ENCODE measurements around the gene GPR17.

GPR17 gene

DNA sequence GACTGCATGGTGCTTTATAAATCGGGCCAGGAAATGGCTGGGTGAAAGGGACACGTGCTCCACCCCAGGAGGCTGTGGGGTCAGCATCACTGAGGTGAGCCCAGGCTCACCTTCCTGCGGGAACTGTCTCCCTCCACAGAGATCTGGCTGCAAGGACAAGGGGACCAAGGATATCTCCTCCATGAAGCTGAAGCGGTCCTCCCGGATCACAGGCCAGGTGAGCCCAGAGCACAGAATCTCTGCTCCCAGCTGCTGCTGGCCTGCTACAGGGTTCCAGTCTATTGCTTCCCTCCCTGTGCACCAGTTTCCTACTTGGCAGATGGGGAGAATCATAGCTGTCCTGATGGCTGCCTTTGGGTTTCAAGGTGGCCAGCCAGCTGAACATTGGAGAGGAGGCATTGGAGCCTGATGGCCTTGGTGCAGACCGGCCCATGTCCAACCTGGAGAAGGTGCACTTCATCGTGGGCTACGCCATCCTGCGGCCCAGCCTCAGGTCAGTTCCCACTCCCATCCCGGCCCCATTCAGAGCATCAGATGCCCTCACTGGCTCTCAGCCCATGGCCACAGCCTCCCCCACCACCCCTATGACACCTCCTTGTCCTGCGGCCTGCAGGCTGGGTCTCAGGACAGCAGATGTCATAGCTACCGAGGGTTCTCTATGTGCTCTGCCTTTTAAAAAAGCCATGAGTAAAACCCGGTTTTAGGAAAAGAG is 33.7 kb upstream of the GPR17 start:
- Histone ChIP-seq H3K4me3 (no peak overlapping the region), H3K27ac (no peak overlapping the region)

DNA sequence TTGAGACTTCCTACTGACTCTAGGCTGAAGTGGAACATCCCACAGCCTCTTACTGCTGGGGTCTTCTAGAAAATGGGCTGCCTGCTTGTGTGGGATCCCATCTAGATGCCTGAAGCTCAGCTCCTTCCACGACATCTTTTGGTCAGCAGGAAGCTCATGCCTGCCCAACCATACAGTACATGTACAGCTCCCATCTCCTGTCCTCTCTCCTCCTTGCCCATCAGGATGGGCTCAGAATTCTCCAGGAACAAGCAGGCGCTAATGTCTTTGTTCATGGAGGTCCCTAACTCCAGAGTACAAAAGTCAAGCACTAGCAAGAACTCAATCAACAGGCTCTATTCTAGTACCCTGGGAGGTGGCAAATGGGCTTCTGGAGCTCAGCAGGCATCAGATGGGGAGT is 31.7 kb upstream of the GPR17 start:
- Histone ChIP-seq H3K27ac (no peak overlapping the region), H3K4me3 (no peak overlapping the region)

DNA sequence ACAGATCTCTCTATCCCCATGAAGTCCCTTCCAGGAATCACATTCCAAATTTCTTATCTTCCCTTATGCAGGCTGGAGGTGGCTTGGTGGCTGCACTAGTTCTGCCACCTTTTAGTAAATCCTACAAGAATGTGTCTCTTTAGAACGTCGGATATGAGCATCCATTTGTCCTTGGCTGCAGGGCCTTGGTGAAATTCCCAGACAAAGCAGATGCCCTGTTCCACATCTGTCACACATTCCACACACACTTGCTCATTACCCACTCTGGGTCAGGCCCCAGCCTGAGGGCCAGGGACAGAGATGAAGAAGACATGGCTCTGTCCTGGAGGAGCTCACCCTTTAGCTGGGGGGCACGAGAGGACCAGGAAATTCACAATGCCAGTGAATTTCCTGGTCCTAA is 31.2 kb upstream of the GPR17 start:
- H3K27ac ChIP-seq: no peak overlapping the region
- no peak overlapping the region for H3K4me3 ChIP-seq

DNA sequence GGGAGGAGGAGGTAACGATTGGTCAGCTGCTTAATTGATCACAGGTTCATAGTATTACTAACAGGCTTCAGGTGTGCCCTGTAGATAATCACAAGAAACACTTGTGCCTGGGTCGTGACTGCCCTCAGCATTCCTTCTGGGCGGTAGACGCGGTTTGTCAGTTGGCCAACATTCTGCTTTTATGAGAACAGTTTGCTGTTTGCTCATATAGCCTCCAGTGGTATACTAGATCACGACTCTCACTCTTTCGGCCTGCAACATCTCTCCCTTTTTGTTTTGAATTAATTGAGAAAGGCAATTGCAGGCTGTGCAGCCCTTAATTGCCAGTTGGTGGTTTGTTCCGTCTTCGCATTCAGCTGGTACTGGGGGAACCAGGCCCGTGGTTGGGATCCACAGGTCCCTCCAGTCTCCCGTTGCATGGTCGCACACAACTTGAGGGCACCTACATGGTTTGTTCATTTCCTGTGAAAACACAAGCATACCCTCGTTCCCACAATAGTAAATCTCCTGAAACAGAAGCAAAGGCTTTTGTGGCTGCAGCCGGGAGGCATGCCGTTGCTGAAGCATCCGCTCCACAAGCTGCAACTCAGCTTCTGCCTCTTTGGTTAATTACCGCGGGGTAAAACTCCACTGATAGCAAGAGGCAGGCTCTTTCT is 30.3 kb upstream of the GPR17 start:
- H3K27ac ChIP-seq: no peak overlapping the region
- no peak overlapping the region for H3K4me3 ChIP-seq

DNA sequence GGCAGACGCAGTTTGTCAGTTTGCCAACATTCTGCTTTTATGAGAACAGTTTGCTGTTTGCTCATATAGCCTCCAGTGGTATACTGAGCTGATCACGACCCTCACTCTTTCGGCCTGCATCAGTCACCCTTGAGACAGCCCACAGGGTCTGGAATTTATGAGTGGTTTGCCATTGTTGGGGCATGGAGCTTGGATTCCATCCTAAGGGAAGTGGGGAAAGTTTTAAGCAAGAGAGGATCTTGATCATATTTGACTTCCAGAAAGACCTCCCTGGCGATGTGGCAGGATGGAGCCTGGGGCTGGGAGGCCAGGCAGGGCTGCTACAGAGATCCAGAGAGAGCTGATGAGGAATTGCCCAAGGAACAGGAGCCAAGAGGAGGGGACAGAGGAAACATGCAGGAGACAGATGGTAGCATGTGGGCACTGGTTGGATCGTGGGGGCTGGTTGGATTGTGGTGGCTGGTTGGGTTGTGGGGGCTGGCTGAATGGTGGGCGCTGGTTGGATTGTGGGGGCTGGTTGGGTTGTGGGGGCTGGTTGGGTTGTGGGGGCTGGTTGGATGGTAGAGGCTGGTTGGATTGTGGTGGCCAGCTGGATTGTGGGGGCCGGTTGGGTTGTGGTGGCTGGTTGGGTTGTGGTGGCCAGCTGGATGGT is 27.3 kb upstream of the GPR17 start:
- Histone ChIP-seq H3K4me3 (no peak overlapping the region), H3K27ac (no peak overlapping the region)

DNA sequence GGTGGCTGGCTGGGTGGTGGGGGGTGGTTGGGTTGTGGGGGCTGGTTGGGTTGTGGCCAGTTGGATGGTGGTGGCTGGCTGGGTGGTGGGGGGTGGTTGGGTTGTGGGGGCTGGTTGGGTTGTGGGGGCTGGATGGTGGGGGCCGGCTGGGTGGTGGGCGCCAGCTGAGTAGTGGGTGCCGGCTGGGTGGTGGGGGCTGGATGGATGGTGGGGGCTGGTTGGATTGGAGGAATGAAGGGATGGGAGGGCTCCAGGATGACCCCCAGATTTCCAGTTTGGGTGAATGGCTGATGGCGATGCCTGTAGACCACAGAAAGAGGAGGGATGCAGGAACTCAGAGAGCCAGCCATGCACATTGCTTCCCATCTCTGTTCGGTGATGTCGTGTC is 26.8 kb upstream of the GPR17 start:
- Histone ChIP-seq H3K4me3 (no peak overlapping the region), H3K27ac (no peak overlapping the region)

DNA sequence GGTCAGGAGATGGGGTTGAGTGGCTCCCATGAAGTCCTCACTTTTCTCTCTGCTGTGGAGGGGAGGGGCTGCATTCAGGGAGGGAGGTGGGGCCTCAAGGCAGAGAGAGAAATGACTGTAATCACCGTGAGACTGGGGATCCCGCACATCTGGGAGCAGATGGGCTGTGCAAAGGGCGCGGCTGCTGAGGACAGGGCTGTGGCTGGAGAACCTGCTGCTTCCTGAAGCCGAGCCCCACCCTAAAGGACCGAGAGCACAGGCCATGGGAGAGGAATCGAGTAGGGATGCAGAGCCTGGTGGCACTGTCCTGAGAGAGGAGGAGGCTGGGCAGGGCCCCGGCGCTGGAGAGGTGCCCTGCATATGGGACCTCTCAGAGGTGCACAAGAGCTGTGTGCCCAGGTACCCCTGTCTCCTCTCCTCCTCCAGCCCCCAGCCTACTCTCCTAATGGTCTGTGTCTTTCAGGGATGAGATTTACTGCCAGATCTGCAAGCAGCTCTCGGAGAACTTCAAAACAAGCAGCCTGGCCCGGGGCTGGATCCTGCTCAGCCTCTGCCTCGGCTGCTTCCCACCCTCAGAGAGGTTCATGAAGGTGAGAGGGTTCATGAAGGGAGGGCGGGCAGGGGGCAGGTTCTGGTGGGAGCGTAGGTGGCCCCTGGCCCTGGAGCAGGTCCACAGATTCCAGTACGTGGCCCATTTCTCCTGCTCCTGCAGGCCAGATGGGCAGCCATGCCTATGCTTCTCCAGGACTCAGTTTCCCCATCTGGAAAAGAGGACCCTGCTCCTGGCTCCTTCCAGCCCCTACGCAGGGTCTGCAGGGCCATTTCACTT is 25.9 kb upstream of the GPR17 start:
- Histone ChIP-seq H3K27ac (no peak overlapping the region), H3K4me3 (no peak overlapping the region)

DNA sequence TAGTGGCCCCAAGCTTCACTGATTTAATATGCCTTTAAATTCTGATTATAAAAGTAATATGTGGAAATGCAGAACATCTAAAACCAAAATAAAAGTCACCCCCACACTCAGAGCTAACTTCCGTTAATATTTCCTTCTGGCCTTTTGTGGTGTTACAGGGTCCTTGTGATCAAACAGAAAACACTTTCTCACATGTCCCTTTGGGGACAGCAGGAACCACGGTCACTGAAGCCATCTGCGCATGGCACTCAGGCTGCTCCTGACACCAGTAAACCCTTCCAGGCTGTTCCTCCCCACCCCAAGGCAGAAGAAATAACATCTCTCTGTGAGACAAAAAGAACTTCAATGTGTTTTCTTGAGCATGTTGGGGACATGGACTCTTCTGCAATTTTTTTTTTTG is 25.1 kb upstream of the GPR17 start:
- no peak overlapping the region for H3K27ac ChIP-seq
- no peak overlapping the region for H3K4me3 ChIP-seq

DNA sequence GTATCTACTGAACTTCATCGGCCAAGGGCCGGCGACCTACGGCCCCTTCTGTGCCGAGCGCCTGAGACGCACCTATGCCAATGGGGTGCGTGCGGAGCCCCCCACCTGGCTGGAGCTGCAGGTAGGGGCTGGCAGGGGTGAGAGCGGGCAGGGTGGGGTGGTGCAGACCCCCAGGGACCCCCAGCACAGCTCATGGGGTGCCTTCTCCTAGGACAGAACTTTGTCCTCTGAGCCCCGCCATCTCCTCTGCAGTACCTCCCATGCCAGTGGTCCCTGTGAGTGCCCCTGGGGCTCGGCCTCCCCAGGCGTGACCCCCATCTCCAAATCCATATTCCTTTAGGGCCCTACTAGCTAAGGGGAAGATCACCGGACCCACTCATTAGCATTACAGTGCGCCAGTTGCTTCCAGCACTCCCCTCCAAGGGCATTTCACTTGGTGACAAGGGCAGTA is 23.9 kb upstream of the GPR17 start:
- Histone ChIP-seq H3K4me3 (no peak overlapping the region), H3K27ac (no peak overlapping the region)

DNA sequence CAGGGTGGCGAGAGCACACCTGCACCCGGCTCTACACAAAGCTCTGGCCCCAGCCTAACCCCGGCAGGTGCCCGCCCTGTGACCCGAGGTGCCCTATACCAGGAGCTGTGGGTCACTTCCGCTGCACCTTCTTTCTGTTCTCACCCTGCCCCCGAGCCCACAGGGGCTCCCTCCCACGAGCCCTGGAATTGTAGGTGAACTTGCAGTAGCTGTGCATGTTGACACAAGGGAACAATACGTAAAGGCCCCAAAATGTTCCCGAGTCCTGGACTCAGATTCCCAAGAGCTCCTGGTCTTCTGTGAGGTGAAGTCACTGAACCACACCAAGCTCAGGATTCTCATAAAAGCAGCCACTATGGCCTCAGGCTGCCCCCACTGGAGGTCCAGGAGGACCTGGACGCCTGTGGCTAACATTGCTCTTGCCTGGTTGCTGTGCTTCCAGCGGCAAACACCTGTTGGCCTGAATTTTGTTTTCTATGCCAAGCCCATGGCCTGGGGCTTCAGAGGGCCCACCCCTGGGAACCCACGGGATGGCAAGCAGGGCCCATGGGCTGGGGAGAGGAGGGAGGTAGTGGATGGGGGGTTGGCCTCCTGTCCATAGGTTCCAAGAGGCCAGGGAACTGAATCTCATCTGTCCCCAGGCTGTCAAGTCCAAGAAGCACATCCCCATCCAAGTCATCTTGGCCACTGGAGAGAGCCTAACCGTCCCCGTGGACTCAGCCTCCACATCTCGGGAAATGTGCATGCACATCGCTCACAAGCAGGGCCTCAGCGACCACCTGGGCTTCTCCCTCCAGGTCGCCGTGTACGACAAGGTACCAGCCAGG is 23.2 kb upstream of the GPR17 start:
- H3K27ac ChIP-seq: no peak overlapping the region
- H3K4me3 ChIP-seq: no peak overlapping the region

DNA sequence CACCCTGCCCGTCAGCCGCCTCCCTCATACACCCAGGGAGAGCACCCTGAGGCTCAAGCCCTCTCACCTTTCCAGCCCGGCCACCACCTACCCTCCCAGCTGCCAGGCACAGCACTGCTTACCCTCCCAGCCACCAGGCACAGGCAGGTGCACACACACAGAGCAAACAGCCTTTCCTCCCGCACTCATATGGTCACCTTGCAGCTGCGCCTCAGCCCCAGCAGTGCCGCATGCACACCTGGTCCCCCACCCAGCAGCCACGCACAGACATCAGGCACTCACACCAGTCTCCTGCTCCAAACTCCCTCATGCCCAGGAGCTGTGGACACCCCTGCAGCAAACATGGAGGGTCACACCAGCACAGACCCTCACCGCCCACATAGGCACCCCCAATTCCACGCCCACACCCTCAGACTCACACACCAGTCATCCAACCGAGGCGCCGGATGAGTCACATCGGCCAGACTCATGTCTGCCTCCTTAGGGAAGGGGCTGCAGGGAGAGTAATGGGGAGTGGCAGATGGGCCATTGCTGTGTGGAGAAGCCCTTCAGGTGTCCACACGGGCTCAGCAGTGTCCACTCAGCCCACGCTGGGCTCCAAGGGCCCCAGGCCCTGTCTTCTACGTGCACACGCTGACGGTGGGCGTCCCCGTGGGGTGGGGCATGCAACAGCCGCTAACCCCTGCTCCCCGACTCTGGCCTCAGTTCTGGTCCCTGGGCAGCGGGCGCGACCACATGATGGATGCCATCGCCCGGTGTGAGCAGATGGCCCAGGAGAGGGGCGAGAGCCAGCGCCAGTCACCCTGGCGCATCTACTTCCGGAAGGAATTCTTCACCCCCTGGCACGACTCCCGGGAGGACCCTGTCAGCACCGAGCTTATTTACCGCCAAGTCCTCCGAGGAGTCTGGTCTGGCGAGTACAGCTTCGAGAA is 22.3 kb upstream of the GPR17 start:
- Histone ChIP-seq H3K27ac (no peak overlapping the region), H3K4me3 (no peak overlapping the region)

DNA sequence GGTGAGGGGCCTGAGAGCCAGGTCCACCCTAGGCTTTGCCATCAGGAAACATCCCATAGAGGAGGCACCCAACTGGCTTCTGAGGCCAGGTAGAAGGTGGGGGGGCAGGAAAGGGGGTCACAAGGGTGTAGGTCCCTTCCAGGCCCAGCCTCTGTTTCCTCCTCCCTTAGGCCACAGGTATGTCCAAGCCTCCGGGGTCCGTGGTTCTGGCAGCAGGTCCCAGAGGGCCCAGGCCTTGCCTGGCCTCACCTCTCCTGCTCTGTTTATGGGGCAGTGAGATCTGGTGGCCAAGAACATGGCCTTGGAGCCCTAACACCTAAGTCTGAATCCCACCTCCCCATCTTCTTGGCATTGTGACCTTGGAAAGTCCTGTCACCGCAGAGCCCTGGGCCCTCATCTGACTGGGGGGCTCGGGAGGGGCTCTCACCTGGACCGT is 21.6 kb upstream of the GPR17 start:
- H3K4me3 ChIP-seq: no peak overlapping the region
- H3K27ac ChIP-seq: no peak overlapping the region

DNA sequence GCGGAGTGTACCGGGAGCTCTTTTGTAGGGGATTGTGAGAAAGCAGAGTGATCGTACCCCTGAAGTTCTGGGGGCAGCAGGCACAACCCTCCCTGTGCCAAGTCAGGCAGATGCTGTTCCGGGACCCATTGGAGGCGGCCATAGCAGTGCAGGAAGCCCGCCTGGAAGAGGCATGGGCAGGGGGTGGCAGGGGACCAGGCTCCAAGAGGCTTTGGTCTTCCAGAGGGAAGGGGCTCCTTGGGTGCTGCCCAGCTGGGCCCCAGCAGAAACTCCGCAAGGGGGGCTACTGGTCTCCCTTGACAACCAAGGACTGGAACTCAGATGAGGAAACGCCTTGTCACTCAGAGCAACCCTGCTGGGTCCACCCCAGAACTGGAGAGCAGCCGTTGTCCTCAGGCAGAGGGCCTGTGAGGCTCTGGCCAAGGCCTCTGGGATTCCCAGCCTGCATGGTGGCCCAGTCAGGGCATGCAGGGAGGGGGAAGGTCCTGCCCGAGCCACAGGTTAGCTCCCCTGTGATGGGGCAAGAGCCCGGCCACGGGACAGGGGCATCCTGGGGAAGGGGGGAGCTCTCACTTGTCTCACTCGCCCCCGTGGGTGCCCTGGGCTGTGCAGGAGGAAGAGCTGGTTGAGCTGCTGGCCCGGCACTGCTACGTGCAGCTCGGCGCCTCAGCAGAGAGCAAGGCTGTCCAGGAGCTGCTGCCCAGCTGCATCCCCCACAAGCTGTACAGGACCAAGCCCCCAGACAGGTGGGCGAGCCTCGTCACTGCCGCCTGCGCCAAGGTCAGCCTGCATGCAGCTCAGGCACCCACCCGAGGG is 21.0 kb upstream of the GPR17 start:
- H3K27ac ChIP-seq: no peak overlapping the region

DNA sequence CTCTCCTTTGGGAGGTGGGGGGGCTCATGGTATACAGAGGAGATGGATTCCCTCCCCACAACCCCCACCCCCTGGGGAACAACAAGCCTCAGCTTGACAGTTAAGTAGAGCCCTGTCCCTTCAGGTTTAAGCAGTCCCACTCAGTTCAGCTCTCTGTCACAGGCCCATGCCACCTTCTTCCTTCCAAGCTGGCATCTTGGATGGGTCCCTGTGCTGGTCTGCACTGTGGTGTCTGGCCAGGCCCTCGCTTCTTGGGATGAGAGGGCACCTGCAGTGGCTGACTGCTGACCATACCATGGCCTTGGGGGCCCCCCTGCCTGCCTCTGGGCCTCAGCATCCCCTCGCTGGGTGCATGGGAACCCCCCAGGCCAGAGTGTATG is 20.4 kb upstream of the GPR17 start:
- H3K27ac ChIP-seq: no peak overlapping the region

More for the DNA sequence above, 21.0 kb upstream of the GPR17 start:
- H3K4me3 ChIP-seq: no peak overlapping the region

DNA sequence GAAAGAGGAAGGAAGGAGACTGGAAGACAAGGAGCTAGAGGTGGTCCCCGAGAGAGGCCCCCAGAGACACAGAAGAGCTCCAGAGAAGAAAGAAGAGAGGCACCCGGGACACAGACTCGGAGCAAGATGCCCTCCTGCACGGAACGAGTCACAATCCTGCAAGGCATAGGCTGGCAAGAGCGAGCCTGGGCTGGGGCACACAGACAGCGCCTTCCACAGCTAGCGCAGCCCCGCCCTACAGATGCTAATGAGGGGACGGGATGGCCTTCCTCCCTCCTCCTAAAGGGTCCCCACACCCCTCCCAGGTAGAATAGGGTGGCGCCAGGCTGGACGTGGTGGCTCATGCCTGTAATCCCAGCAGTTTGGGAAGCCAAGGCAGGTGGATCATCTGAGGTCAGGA is 19.8 kb upstream of the GPR17 start:
- Histone ChIP-seq H3K27ac (no peak overlapping the region), H3K4me3 (no peak overlapping the region)

More for the DNA sequence above, 20.4 kb upstream of the GPR17 start:
- H3K4me3 ChIP-seq: no peak overlapping the region

DNA sequence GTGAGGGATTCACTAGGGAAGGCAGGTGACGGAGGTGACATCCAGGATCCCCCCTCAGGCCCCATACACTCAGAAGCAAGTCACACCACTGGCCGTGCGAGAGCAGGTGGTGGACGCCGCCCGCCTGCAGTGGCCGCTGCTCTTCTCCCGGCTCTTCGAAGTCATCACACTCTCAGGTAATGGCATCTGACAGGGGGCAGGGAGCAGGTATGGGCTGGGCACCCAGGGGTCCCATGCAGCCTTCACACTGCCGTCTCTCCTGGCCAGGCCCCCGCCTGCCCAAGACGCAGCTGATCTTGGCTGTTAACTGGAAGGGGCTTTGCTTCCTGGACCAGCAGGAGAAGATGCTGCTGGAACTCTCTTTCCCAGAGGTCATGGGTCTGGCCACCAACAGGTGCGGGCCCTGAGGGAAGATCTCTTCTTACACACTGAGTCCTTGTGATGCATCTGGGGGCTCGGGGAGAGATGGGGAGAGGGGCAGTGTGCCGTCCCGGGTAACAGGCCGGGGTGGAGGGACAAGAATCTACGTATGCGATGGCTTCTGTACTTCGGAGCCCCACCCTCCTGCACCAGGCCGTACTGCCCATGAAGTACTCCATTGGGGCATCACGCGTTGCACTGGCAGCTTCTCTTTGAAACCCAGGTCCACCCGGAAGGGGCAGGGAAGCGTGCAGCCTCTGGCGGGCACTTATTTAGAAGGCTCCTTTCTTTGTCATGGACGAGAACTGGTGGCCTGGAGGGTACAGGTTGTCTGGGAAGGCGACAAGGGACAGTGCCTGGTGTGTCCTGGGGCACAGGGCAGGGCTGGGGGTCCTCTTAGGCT is 18.8 kb upstream of the GPR17 start:
- Histone ChIP-seq H3K4me3 (no peak overlapping the region), H3K27ac (no peak overlapping the region)

Measured in skin epidermis (tissue), 12 donors.